GM21390 (cell line): Measurements from ENCODE around the gene MRGPRF.

Source experiments
- ATAC-seq: cut with Tn5 transposase; IDR thresholded peaks from one replicate; pipeline ENCODE4 v1.9.1; 2021; ENCODE audit not compliant: unreplicated experiment

Gene MRGPRF, protein sequence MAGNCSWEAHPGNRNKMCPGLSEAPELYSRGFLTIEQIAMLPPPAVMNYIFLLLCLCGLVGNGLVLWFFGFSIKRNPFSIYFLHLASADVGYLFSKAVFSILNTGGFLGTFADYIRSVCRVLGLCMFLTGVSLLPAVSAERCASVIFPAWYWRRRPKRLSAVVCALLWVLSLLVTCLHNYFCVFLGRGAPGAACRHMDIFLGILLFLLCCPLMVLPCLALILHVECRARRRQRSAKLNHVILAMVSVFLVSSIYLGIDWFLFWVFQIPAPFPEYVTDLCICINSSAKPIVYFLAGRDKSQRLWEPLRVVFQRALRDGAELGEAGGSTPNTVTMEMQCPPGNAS

DNA sequence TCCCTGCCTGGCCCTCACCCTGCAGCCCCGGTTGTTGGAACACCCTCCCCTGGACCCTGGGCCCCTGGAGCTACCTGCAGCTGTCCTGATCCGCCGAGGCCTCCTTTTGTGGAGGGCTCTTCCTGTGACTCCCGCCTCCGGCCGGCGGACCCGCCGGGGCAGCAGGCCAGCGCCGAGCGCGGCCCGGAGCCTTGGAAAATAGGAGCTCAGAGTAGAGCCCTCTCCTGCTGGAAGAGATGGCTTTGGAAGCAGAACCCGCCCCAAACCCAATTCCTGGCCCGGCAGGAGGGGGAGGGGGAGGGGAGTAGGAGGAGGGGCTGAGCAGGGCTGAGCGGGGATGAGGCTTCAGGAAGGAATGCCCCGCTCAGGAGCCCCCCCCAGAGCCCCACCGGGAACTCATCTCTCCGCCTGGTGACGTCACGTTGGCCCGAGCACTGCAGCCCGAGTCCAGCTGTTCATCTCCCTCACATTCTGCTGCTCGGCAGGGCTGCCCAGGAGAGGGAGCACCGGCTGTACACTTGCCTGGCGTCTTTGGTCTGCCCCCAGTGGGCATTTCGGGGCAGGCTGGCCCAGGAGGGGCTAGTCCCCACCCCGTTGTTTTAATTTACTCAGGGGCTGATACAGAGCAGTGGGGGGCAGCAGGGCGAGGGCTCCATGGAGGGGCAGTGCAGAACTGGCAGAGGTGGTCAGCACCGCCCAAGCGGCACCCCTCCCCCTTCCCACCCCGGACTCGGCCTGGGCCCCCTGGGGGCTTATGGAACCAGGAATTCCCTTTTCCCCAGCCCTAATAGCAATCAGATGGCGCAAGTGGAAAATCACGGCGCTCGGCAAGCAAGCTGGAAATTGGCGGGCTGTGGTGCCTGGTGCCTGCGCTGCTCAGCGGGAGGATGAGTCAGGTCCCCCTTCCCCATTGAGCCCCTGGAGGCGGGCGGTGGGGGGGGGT, at the start of gene MRGPRF:
TSS of gene MRGPRF (minus strand) at position 238 of the 943 bp plus-strand sequence. CDS start 3,345 bp downstream, outside the sequence.
- no peak for ATAC-seq

DNA sequence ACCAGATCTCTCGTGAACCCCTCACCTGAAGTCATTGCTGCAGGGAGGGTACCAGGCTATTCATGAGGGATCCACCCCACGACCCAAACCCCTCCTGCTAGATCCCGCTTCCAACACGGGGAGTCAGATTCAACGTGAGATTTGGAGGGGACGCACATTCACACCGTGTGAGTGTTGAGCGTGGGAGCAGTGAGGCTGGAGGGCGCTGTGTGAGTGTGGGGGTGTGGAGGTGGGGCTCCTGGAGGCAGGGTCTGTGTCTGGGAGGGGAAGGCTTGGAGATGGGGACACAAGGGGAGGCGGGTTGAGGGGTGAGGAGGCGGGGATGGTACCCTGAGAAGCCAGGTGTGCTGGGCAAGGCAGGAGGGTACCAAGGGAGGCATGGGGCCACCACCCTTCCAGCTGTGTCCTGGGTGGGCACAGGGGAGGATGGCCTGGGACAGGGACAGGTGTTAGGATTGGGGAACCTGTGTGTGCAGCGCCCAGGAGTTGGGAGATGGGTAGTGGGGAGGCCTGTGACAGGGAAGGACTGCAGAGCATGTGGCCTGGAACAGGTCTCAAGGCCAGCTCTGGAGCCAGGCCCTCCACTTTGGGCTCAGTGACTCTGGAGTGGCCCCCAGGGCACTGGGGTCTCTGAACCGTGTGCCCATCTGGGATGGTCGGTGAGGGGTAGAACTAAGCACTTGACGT, 49.3 kb upstream of the MRGPRF start:
- no peak for ATAC-seq

DNA sequence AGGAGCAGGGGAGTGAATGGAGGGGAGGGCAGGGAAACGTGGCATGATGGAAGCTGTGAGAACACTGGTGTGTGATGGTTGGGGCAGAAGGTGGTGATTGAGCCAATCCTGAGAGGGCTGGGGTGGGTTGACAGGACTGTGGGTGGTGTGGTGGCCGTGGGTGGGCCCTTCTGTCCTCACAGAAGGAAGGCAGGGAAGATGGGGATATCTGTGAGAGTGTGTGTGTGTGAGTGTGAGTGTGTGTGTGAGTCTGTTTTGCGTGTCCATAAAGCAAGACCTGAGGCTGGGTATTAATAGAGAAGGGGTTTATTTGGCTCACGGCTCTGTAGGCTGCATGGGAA, 48.6 kb upstream of the MRGPRF start:
- no peak for ATAC-seq

DNA sequence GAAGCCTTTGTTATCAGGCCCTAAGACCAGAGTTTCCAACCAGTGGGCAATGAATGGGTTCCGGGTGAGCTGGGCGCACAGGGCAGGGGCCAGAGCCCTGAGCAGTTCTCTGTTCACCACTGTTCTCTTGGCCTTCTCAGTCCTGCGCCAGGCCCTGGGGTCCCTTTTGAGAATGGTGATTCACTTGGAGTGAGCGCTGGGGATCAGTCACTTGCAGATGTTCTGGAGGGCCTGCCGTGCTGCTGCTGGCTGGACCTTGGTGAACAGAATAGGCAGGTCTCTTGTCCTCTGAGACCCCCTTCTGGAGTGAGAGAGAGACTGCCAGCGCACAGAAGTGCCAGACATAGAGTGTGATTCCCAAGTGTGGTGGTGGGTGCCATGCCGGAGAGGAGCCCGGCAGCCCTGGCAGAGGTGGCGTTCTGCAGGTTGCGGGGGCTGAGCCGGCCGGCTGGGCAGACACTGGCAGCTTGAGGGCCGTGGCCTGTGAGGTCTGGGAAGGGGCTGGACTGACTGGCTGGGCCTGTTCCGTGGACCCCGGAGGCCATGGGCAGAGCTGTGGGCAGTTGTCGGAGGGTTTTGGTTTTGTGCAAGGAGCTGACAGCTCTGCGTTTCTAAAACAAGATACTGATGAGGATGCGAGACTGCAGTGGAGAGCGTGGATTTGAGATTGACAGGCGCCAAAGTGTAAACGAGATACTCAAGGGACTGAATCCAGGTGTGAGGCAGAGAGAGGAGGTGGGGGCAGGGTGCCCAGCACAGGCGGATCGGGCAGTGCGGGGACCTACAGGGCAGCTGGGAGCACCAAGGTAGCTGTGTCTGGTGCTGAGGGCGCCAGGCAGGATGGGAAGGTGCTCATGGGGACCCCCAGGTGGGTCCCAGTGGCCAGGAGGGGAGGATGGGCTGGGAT, 48.0 kb upstream of the MRGPRF start:
- ATAC-seq = no peak

DNA sequence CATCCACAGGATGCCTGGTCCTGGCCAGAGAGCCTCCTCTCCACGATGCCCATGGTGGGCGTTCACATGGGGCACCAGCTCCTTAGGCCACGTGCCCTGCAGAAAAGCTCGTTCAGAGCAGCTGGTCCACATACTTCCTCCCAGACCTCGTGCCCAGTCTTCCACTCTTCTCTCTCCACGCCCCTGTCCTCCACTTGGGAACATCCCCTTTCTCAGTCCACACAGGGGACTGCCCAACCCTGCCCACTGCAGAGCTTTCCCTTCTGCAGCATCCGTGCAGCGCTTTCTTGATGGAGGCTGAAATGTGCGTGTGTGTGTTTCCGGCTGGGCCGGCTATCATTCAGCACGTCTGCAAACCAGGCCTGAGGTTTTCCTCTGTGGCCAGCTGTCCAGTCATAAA, 46.9 kb upstream of the MRGPRF start:
- ATAC-seq = no peak

DNA sequence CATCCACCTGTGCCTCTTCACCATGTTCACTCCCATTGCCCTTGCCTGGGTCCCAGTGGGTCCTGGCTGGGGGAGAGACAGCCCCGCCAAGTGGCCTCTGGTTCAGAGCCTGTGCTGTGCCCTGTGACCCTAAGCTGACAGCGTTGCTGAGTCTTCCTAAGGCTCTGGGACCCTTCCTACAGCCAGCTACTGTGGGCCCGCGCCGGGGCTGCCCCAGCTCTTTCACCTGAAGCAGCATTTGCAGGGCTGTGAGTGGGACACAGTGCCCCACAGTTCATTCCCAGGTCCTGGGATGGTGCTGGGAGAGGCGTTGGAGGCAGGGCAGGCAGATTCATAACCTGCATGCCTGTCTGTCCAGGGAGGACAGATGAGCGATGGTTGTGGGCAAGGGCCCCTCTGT, 46.4 kb upstream of the MRGPRF start:
- ATAC-seq = no peak

DNA sequence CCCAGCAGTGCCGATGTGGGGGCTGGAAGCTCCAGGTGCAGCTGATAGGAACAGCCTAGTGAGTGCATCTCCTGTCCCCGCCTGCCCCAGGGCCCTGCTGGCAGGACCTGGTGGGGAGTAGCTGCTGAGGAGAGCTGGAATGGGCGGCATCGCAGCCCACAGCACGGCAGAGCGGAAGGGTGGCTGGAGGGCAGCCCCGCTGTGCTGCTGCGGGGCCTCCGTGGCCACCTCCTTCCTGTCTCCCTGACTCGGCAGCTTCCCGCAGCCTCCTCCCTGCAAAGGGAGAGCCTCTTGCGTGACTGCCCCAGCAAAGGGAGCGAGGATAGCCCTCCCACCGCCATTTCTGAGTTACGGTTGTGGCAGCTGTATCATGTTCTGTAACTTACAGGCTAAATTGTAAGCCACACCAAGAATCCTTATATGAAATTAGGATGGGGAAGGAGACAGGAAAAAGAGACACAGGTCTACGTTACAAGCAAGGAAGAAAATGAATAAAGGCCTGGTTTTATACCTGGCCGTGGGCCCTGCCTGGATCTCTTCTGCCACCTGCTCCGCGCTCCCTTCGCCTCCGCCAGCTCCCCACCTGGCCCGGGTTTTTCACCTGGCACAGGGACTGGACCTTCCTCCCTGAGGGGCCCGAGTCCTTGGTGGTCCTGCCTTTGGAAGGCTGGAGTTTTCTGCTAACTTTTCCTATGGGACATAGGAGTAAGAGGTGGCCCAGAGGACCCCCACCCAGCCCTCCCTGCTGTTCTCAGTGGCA, 45.6 kb upstream of the MRGPRF start:
- ATAC-seq = no peak

DNA sequence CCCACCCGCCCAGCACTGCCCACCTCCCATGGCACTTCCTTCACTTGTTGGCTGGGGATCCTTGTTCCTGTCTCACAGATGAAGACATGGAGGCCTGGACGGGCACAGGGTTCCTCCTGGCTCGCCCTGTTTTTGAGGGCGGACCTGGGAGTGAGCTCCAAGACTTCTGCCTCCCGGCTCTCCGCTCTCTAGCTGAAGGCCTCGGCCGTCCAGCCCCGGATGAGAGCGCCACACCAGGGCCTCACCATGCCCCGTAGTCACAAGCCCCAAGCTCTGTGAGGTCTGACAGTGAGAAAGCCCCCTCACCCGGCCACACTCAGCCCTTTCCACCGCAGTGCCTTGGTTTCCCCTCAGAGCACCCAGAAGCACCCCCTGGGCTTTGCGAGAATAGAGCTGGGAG, 44.8 kb upstream of the MRGPRF start:
- no peak for ATAC-seq

DNA sequence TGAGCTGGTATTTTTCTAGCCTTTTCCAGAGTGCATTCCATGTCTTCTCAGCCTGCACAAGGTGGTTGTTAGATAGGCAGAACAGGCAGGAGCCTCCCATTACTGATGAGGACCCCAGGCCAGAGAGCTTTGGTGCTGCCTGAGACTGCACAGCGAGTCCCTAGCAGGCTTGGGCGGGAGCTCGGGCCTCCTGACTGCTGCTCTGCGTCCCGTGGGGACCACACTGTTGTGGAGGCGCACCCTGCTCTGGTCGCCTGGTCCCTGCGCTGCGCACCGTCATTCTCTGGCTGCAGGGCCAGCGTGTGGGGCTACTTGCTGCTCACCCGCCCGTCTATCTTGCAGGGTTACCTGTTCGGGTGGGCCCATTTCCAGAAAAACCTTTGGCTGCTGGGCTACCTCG, 44.2 kb upstream of the MRGPRF start:
- ATAC-seq = no peak

DNA sequence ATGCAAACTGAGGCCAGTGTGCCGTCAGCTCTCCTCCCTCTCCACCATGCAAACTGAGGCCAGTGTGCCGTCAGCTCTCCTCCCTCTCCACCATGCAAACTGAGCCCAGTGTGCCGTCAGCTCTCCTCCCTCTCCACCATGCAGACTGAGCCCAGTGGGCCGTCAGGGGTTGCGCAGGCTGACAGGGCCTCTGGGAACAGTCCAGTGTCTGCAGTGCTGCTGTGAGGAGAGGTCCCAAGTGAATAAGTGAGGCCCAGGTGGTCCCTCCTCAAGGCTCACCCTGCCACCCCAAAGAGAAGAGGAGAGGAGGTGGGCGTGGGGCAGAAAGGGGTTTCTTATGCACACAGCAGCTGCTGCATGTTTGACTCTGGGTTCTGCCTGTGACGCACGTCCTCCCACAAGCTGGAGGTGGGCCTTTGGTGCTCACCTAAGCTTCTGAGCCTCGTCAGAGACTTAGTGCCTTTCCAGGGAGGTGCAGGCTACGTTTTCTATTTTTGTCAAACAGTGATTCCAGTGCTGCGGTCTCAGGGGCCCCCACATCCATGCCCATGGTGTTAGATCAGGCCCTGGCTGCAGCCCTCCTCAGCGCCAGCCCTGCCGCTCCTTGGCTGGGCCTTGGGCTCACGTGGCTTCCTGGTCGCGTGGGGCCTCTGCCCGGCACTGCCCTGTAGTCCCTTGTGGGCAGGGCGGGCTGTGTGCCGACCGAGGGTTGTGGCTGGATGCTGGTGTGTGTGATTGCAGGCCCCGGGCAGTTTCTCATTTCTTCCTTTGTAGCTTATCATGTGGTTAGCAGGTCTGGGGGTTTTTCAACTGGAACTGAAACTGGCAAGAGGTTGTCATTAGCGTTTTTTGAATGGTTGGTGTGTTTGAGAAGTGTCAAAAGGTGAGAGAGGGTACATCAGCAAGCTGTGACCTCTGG, 42.8 kb upstream of the MRGPRF start:
- ATAC-seq = peak; percentile 63

DNA sequence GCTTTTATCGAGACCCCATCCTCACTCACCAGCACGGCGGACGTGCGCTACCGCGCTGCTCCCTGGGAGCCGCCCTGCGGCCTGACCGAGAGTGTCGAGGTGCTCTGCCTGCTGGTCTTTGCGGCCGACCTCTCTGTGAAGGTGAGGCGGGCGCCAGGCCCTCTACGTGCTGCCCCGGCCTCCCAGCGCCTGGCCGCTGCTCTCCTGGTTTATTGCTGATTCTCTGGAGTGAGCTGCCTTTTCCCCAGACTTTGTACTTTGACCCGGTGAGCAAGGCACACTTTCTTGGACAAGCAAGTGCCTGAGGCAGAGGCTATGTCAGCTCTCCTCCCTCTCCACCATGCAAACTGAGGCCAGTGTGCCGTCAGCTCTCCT, 42.2 kb upstream of the MRGPRF start:
- ATAC-seq = no peak

DNA sequence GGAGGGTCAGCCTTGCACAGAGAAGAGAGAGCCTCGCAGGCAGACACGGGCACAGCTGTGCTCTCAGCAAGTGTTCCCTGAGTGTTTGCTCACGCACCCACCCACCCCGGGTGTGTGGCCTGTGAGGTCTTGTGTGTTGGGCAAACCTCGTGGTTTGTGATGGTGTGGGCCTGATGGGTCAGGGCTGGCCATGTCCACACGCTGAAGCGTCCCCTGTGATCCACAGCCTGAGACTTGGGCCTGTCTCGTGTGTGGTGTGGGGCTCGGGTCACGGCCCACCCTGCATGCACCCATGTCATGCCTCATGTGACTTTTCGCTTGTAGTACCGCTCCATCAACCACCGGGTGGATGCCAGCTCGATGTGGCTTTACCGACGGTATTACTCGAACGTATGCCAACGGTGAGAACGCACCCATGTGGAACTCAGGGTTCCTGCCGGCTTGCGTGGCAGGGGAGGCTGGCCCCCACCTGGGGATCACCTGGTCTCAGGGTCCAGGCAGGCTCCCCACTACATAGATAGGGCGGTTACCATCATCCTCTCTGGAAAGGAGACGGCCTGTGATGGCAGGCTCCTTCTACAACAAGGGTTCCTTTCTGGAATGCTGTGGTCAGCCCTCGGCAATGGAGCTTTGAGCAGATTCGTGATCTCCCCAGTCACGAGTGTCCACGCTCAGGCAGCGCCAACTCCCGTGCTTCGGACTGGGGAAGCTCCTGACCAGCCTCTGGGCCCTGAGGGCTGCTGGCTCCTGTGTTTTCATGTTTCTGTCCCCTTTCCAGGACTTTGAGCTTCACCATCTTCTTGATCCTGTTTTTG, 41.6 kb upstream of the MRGPRF start:
- no peak for ATAC-seq

DNA sequence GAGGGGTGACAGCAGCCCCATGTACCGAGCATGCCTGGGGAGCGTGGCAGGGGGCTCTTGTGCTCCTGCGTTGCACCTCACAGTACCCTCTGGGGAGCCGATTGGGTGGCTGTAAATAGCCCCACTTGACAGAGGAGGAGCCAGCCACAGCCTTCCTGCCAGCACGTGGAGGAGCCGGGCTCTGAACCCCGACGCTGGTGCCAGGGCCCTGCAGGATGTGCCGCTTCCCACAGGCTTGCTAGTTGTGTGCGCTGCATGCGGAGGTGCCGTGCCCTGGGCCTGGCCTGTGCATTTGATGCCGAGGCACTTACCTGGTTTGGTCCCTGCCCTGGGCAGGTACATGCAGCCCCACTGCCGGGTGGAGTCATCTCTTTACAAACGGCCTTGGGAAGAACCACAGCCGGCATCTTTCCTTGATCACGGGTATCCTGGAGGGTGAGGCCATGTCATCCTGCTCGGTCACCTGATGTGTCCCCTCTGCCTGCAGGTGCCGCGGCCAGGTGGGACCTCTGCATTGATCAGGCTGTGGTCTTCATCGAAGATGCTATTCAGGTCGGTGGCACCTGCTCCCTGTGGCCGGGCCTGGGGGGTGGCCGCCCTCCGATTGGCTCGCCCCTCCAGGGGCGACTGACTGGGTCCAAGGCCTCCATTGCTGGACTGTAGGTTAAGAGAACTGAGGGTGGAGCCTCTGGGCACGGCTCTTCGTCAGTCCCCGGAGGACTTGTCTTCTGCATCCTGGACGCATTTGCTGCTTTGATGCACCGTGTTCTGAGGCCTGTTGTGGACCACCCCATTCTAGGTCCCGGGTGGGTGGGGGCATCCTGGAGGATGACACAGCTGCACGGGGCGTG, 40.7 kb upstream of the MRGPRF start:
- no peak for ATAC-seq

DNA sequence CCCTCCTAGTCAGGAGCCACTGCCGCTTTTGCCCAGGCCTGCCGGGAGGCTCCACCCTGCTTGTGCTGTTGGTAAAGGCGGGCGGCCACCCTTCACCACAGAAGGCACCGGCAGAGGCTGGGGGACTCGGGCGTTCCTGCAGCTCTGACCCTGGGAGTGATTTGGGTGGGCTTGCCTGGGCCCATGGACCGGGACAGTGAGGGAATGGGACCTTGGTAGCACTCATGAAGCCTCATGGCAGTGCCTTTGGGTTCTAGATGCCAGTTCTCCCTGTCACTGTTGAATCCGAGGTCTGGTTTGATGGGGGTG, 40.1 kb upstream of the MRGPRF start:
- ATAC-seq = no peak

DNA sequence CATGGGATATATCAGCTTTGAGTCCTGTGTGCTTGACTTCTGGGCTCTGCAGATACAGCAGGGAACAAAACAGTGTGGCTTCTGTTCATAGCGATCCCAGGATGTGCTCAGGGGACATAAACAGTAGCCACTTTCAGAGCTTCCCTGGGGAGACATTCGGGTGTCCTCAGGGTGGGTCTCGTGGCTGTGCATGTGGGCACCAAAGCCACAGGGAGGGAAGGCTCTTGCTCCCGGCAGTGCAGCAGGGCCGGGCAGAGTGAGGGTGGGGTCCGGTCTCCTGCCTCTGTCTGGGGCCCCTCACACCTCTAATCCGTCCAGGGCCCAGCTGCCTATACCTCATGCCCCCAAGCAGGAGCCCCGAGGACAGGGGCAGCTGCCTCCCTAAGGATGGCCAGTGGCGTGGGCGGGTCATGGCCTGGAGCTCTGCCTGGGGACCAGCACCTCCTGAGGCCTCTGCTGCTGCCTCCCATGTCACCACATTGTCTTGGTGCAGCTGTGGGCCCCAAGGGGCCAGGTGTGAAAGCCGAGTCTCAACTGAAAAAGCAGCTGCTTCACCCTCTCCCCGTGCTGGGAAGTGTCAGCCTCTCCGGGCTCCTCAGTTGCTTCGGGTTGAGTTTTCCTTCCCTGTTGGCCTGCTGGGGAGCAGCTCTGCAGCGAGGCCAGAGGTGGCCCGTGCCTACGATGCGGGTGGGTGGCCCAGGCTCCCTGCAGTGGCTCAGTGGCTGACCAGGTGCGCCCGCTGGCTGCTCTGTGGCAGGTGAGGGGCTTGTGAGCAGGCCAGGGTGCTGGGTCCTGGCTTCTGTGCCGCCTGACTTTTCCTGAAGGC, 39.5 kb upstream of the MRGPRF start:
- ATAC-seq = no peak
